SIG-M5 treated with dmso at 0.1 percent for 504 hours (cell line): ENCODE results near the gene KRT38.
"Not testable (repeated sequence)": the region's sequence is repeated elsewhere in the genome, so short reads cannot be mapped to it uniquely, and the experiment has no call there.

Source experiments
- DNase-seq: peaks from one replicate; lab custom pipeline; 2025; ENCODE audit not compliant: unreplicated experiment; lab: John Stamatoyannopoulos, UW

Gene KRT38

DNA sequence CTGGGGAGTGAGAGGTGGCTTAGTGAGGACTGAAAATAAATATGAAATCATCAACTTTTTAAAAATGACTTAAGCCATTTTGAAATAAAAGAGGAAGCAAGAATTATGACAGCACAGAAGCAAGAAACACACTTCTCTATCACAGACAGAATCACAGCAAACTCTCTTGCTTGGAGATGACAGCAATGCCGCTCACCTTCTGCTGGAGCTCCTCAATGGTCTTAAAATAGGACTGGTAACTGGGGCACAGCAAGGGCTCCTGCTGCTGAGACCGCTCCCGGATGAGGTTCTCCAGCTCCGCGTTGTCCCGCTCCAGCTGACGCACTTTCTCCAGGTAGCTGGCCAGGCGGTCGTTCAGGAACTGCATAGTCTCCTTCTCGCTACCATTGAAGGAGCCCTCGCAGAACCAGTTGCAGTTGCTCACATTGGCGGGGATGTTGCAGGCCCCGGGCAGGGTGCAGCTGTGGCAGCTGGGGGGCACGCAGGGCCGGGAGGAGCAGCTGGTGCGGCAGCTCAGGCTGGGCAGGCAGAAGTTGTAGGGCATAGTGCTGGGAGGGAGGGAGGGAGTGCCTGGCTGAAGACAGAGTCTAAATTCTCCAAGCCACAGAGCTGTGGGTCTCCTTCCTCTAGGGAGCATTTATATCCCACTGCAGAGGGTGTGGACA is 43.7 kb downstream of the KRT38 start, which contains the start of gene KRT31:
TSS of gene KRT31 (minus strand) at position 613 of the 665 bp plus-strand sequence. CDS start at position 544, 69 bp downstream.
- DNase-seq: peak; percentile 5

DNA sequence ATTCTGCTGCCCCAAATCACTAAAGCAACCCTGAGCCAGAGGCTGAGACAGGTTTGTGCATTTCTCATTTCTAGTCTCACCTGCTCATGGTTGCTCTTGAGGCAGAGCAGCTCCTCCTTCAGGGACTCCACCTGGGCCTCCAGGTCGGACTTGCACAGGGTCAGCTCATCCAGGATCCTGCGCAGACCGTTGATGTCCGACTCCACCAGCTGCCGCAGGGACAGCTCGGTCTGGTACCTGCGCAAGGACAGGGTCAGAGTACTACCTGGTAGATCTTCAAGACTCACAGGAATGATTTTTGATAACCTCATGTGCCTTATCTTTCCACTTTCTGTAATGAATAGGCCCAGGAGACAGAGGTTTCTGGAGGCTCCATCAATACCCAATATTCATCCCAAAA is 44.4 kb downstream of the KRT38 start:
- no peak for DNase-seq

DNA sequence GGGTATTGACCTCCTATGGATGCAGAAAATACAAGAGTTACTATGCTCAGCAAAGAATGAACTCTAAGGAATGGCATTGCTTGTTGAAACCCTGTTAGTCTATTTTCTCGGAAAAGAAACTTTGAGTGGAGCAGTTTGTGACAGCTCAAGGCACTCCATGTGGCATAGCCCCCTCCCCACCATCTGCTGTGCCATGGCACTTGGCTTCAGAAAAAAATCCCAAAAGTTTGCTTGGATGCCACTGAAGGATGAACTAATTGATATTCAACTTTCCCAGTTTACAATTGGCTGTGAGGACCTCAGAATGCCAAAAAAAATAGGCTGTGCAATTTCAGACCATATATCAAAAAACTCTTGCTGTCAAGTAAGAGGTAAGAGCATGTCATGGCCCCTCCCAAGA is 45.2 kb downstream of the KRT38 start:
- DNase-seq: no peak

DNA sequence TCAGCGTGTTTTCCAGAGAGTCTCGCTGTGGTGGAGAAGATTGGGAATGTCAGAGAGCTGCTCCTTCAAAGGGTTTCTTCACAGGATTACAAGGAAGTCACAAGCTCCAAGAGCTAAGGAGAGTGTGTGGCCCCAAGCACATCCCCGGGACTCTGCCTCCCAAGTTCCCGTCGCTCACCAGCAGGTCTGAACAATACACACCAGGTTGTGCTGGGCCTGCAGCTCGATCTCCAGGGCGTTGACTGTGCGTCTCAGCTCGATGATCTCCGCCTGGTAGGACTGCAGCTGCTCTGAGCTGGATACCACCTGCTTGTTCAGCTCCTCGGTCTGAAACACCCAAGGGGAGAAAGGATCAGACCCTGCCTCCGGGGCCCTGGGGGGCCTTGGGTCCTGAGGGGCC is 45.7 kb downstream of the KRT38 start:
- not testable (repeated sequence) for DNase-seq

DNA sequence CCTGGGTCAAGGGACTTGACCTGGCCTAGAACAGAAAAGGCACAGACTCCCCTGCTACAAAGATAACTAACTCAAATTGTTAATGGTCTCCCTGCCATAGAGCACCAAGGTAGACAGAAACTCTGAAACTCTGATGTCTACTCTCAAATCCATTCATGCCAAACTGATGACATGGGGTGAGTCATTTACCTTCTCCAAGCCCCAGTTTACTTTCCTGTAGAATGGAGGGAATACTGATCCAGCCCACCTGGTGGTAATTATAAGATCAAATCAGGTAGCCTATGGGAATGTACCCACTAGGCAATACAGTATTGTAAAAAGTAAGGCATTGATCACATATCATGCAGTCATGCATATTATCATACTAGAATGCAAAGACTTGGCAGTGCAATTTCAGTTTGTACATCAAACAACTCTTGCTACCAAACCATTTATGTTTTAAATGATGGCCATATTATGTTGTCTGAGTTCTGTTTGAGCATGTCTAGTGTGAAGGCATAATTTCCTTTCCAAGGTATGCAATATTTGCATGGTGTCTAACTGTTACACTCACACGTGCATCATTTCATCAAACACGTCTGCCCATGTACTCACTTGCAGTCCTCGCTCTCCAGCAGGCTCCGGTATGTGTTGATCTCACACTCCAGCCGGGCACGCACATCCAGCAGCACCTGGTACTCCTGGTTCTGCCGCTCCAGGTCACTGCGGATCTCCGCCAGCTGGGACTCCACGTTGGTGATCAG is 46.4 kb downstream of the KRT38 start:
- no peak for DNase-seq

DNA sequence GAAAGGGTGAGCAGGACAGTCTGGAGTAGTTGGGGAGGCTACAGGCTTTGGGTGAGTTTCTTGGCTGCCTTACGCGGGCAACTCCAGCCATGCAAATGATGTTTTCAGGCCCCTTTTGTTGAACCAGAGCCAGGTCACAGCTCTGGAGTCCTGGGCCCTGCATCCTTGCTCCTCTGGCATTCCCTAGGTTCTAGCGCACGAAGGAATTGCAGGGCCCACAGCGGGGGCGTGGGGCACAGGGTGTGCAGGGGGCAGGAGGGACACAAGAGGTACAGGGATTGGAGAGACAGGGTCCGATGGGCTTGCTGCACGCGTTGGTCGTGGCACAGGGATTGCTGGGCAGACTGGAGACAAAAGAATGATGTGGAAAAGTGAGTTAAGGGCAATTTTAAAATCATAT is 47.0 kb downstream of the KRT38 start:
- no peak for DNase-seq

DNA sequence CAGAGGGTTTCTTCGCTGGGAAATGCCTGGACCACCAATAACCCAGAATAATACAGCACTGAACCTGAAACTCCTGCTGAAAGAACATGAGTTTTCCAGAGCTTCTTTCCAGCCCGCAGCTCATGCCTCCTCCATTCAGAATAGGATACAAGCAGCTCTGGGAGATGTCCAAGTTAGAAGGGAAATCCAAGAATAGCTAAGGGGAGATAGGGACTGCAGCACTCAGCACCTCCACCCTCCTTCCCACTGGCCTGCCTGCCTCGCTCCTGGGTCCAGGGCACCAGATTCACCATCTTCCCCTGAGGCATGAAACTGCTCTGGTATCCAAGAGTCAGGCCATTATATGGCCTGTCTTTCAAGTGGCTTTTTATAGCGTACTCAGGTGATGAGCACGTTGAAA is 47.5 kb downstream of the KRT38 start:
- DNase-seq: no peak

DNA sequence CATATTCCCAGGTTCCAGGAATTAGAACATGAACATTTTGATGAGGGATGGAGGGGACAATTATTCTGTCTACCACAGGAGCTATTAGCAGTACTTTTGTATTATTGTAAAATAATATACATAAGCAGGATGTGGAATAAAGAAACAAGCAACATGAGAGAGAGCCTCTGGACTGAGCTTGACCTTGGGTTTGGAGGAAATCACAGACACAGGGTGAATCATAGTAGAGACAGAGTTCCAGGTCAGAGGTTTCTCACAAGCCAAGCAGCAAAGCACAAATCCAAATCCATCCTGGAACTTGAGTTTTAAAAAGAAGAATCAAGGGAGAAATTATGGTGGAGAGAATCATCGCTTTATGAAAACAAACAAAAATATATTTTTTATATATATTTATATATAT is 48.5 kb downstream of the KRT38 start:
- DNase-seq: no peak

DNA sequence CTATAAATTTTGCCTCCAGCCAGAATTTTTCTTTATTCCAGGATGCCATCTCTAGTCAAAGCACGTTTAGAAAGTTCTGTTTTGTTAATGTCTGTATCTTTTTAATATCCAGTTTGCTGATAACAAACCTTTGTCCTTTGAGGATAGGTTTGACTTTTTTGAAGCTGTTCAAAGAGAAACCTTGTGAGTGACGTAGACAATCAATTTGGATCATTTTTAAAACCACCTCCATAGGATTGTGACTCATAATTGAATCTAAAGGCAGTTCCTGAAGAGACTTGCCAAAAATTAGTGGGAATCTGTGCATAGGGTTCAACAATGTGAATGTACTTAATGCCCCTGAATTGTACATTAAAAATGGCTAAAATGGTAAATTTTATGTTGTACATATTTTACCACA is 49.2 kb downstream of the KRT38 start:
- DNase-seq: no peak

DNA sequence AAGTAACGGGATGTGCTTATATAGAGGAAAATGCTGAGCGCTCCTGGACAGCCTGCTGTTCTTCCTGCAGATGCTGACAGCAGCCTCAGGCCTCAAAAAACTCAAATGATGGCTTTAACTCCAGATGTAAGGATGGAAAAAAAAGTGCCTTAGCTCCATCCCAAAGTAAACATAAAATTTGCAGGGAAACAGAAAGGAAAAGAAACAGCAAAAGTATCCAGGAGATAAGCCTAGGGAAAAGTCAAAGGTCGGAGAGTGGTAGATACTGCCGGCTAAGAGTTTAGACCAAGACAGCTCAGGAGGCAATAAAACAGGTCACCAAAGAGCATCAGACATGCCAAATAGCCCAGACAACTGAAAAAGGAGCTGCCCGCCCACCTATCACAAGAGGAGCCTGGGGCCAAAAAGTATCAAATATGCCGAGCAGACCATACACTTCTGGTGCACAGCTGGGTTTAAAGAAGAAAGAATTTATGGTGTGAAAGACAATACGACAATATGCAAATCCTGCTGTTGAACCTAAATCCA is 50.3 kb downstream of the KRT38 start:
- no peak for DNase-seq

DNA sequence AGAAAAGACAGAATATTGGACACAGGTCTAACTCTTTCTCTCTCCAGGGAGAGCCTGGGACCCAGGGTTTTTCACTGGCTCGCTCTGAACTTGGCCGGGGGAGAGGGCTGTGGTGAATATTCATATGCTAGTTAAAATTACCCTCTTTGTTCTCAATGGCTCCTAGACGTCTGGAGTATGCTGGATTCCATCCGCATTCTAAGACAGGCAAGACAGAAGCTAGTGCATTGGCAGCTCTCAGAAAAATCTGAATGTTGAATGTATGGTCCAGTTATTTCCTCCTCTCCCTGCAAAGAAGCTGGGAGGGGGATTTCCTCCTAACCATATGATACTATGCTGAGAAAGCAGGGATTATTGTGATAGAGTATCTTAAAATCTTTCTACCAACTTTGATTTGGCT is 53.1 kb downstream of the KRT38 start:
- no peak for DNase-seq

DNA sequence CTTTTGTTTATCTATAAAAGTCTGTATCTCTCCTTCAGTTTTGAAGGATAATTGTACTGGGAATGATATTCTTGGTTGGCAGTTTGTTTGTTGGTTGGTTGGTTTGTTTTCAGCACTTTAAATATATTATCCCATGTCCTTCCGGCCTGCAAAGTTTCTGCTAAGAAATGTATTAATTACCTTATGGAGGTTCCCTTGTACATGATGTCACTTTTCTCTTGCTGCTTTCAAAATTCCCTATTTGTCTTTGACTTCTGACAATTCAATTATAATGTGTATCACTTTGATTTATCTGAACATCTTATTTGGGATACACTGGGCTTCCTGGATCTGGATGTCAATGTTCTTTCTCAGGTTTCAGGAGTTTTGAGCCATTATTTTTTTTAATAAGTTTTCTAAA is 54.6 kb downstream of the KRT38 start:
- DNase-seq: no peak
